AG08396 (cell line): ENCODE measurements around the gene PTPN3.
"Not testable (repeated sequence)": the region's sequence is repeated elsewhere in the genome, so short reads cannot be mapped to it uniquely, and the experiment has no call there.

Experiments used
- DNase-seq: peaks from one replicate; pipeline ENCODE4 v3.0.0; 2012; ENCODE audit warnings: low spot score, mixed read lengths

The PTPN3 gene

DNA sequence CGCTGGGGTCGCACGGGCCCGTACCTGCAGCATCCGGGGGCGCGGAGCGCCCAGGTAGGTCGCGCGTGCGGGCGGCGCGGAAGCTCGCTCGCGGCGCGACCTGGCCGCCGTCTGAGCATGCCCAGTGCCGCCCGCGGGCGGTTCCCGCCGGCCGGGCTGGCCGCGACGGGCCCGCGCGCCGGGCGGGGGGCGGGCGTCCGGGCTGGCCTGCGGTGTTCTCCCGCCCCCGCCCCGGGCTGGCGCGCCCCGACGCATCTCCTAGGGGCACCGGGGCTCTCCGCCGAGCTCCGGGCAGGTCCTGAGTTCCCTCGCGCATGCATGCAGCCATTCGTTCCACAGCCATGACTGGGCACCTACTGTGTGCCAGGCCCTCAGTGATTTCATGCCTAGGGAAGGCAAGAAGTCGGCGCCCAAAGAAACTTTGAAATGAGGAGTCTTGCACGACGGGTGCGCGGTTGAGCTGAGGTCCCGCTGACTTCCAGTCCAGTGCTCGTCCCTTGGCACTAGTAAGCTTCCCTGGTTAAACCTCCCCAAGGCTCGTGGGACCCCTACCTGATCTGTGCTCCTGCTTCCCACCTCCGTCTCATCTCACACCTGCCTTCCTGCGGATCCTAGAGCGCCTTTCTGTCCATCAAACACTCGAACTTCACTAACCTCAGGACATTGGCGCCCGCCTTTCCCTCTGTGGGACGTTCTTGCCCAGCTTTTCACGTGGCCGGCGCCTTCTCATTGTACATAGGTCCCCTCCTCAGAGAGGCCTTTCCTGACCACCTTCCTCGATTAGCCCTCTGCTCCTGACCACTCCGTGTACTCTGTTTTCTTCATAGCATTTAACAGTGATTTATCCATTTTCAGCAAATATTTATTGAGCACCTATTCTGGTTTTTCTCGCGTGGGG, at the start of gene PTPN3:
PTPN3 (minus strand) TSS at position 113 of the 898 bp plus-strand sequence. CDS start 34,873 bp downstream, outside the sequence.
- peak; percentile 61 for DNase-seq

GRCh38 chr9:109544954-109545353, 46.8 kb upstream of the PTPN3 start:
- not testable (repeated sequence) for DNase-seq

DNA sequence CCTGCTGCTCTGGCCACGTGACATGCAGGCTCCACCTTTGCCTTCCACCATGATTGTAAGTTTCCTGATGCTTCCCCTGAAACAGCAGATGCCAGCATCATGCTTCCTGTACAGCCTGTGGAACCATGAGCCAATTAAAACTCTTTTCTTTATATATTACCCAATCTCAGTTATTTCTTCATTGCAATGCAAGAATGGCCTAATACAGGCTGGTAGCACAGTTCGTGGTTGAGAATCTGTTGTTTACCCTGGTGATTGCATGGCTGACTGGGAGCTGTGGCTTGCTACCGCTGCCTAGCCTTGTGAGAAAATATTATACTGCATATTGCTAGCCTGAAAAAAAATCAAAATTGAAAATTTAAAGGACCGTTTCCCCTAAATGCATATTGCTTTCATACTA, 44.8 kb upstream of the PTPN3 start:
- DNase-seq, result no peak

GRCh38 chr9:109538346-109538745, 40.2 kb upstream of the PTPN3 start:
- DNase-seq, result no peak

- DNase-seq, result no peak
Observed at GRCh38 chr9:109537288-109537687, 39.2 kb upstream of the PTPN3 start.

- no peak for DNase-seq
Observed at GRCh38 chr9:109536859-109537258, 38.8 kb upstream of the PTPN3 start.

GRCh38 chr9:109535365-109535764, 37.3 kb upstream of the PTPN3 start:
- no peak for DNase-seq

DNA sequence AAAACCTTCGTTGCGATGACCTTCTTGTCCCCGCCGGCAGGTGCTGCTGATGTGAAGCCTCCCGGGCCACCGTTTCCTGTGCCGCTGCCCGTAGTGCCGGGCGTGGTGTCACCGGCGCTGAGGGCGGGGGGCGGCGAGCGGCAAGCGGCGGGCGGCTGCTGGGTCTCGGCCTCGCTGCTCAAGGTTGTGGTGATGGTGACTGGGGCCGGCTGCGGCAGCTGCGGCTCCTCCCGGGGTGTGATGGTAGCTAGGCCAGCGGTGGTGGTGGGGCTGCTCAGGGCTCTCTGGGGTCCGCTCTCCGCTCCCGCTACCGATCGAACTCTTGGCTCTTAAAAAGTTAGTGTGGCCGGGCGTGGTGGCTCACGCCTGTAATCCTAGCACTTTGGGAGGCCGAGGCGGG, 36.0 kb upstream of the PTPN3 start:
- DNase-seq, result no peak

DNA sequence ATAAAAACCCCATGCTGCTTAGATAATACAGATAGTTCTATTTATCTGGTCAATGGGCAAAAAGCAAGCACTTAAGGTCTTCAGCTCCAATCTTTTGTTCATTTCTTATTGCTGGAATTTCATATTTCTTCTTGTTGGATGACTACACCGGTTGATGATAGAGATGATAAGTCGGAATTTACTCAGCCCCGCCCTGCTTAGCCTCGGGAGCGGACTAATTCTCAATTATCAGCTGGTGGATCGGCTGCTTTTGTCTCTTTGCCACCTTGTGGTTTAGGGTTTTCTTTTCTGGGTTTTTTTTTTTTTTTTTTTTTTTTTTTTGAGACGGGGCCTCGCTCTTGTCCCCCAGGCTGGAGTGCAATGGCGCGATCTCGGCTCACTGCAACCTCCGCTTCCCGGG, 34.5 kb upstream of the PTPN3 start:
- not testable (repeated sequence) for DNase-seq

DNA sequence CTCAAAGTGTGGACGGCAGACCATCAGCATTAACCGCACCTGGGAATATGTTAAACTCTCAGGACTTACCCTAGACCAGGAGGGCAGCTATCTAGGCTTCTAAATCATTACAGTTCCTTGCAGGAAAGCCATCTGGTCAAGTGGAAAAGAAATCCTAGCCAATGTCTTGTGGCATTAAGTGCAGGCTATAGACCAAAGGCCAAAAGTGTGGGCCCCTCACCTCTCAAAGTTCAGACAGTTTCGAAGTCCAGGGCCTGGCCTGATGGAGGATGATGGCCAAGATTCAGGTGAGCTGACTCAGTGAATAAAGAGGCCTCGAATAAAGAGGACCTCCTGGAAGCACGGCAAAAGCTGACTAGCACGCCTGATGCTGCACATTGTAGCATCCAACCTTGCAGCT, 24.0 kb upstream of the PTPN3 start:
- no peak for DNase-seq

- DNase-seq, result peak; percentile 76
Observed at GRCh38 chr9:109520475-109521132, 22.5 kb upstream of the PTPN3 start.

DNA sequence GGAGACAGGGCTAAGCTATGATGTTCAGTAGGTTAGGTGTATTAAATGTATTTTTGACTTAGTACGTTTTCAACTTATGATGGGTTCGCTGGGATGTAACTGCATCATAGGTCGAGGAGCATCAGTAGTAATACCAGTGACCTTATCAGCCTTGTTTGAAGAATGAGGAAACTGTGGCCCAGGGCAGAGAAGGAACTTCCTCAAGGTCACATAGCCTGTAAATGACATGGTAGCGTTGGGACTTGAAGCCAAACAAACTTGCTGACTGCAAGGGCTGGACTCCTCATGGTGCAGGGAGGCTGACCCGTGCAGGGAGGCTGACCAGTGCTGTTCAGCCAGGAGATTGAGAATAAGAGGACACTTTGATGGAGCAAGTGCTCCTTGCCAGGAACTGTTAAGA, 21.3 kb upstream of the PTPN3 start:
- DNase-seq, result no peak

GRCh38 chr9:109518621-109519335, 20.7 kb upstream of the PTPN3 start:
- DNase-seq, result no peak

DNA sequence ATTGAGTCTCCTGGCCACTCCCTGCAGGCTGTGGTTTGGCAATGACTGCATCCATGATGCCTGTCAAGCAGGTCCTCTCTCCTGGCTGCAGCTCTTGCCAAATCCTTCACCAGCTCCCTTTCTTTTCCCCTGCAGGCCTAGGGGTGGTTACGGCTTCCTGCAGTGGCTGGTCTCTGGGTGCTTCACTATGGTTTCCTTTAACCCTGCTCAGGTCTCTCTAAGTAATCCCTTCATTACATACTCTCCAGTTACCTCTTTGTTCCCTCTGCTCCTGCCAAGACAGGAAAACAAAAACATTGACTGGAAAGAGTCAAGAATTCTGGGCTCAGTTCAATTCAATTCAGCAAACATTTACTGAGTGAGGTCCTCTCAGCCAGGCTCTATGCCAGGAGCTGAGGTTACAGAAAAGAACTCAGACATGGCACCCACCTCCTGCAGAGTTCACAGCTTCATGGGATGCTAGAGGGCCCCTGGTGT, 19.8 kb upstream of the PTPN3 start:
- DNase-seq, result no peak

- DNase-seq, result no peak
Observed at GRCh38 chr9:109513871-109514270, 15.8 kb upstream of the PTPN3 start.

GRCh38 chr9:109512170-109512756, 14.2 kb upstream of the PTPN3 start:
- DNase-seq, result no peak

DNA sequence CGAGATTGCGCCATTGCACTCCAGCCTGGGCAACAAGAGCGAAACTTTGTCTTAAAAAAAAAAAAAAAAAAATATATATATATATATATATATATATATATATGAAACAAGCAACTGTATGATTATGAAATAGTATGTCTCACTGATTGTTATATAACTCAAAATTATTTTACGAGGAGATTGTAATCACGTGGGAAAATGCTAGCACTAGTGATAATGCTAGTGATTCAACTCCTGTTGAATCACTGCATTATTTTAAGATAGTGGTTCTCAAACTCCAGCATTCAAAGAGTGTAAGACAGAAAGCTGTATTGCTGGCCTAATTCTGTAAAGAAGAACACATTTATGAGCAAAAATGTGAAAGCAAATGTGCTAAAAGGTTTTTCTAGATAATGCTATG, 12.4 kb upstream of the PTPN3 start:
- no peak for DNase-seq

DNA sequence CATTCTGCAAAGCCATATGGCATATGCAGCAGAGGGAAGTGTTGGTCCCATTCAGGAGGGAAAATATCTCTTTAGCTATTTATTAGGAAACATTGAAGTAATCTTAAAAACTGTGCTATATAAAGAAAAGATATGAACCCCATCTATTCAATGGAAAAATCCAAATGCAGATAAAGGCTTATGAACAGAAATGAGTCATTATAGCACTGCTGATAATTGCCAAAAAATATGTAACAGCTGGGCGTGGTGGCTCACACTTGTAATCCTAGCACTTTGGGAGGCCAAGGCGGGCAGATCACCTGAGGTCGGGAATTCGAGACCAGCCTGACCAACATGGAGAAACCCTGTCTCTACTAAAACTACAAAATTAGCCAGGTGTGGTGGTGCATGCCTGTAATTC, 11.9 kb upstream of the PTPN3 start:
- DNase-seq, result not testable (repeated sequence)

DNA sequence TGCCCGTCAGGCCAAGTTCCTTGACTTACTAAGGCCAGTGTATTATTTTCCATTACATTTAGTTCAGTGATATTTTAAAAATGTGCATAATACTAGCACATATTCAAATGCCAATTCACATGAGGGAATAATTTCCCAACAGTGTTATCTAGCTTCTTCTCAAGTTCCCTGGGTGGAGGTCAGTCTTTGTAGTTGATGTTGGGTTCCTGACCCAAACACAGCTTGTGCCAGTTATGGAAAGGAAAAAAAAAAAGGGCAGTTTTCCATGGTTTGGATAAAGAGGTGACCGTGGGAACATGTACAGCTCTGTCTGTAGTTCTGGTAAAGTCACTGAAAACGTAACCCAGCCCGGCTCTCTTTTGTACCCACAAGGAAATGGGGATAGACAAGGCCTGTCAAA, 11.5 kb upstream of the PTPN3 start:
- DNase-seq, result no peak

DNA sequence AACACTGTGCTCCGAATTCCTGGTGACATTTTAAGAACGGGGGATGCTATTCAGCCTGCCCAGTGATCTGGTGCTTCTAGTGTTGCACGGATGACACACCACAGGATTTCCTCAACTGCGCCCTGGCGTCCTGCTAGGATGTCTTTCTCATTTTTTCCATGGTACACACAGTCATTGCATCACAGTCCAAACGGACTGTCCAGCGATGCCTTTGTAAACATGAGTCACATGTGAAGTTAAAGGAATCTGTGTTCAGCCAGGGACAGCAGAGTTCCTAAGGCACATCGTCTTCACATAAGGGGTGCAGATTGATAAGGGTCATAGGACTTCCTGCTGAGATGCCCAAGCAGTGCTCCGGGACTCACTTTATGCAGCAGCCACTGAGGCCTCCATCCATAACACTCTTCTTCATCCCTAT, 9.3 kb upstream of the PTPN3 start:
- peak; percentile 77 for DNase-seq

GRCh38 chr9:109506097-109506712, 8.1 kb upstream of the PTPN3 start:
- no peak for DNase-seq

DNA sequence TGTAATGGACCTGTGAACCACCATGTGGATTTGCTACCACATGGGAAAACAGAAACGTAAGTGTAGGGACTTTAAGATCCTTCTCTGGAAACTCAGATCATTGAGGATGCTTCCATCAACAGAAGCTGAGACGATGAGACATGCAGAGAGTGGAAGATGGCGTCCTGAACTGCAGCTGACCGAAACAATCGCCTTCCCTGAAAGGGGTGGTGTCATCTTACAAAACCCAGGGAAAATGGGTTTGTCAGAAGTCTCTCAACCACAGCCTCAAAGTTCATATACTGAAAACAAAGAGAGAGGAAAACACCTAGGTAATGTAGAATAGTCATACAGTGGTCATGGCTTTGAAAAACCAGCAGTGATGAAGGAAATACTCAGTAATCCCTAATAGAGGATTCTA, 6.6 kb upstream of the PTPN3 start:
- no peak for DNase-seq
